HT-29 (cell line): ENCODE data around the gene NEK1. TPM values are rescaled to one million over a fixed set of nuclear protein-coding genes. Genes with fewer than 3 reads are reported as not detected.
"Not testable (repeated sequence)": the region's sequence is repeated elsewhere in the genome, so short reads cannot be mapped to it uniquely, and the experiment has no call there.

Source experiments
- DNase-seq: peaks from one replicate; pipeline ENCODE4 v3.0.0-alpha.2; 2015; ENCODE audit warnings: low spot score
- total RNA-seq: library from RNA; depleted of rRNA; stranded (reverse); fragments of >200 nt; shearing (Covaris generic); gene quantifications from 2 replicates; pipeline ENCODE4 v1.2.3, GENCODE V29; 2014

The NEK1 gene
- total RNA-seq, 1 experiment from 2014 or later: 1.4 TPM

DNA sequence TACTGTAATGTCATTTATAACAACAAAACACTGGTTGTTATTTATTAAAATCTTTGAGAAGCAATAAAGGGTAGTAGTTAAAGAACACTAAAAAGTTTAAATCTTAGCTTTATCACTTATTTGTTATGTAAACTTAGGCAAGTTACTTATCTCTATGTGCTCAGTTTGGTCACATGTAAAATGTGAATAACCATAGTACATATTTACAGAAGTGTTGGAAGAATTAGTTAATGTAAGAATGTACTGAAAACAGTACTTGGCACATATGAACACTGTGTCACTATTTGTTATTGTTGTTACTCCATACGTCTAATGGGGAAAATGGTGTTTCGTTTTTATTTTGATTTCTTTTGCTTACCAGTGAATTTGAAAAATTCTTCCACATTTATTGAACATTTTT, 9.1 kb downstream of the NEK1 start:
- no peak for DNase-seq

DNA sequence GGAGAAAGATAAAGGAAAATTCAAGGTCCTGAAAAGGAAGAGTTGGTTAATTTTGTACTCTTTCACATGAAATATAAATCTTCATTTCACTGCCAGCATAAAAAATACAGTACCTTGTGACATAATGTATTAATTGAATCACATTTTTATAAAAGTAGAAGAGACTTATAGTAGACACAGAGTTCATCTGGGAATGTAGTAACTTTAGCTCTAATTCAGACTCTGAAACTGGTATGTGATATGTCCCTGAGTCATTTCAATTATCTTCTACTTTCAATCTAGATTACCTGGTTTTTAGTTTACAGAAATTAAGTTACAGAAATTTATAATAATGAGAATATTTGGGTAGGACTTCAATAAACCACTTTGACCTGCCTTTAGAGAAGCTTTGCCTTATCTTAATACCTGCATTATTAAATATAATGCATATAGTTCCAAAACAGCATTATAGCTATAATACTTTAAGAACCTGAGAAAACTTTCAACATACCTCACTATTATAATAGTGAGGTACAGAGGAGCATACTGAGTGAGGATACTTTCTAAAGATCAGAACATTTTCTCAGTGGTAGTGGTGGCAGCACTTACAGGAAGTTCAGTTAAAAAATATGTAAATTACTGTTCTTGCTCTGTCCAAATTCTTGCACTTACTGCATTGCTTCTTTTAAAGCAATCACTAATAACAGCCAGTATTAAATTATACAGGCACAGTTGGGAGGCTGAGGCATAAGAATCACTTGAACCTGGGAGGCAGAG, 11.2 kb downstream of the NEK1 start:
- DNase-seq: no peak

DNA sequence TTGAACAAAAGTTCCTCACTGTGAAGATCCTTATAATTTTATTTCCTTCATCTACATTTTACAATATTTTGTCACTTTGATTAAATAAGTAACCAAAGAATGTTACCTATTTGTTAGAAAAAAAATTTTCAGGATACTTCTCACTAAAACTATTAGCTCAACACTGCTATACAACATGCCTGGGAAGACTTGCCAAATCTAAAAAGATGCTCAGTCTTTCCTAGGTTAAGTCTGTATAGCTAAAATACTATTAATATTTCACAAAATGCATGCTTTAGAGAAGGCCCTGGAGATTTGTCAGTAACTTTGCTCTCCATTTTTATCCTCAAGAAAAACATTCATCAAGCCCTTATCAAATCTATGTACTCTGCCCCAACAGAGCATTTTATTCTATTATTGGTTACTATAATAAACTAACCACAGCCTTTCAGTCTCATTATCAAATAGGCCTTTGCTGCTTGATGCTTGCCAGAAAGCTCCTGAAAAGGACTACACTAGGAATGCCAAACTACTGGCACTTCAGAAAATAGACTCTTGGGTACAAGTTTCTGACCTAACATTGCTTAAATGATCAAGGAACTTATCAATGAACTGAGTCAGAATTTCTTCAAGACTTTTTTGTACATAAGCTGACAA, 17.7 kb downstream of the NEK1 start:
- DNase-seq: no peak

DNA sequence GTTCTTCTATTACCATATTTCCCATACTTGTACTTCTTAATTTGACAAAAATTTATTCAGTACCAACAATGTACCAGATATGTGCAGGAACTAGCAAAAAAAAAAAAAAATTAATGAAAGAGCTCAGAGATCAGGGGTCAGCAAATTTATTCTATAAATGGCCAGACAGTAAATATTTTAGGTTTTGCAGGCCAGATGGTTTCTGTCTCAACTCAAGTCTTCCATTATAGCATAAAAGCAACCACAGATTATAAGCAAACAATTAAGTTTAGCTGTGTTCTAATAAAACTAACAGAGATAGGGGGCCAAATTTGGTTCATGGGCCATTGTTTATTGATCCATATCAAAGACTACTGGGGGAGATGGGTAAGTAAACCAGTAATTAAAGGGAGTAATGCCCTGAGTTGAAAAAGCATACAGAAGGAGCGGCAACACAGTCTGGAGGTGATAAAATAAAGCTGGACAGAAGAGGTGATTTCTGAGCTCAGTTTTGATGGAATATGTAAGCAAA, 19.3 kb downstream of the NEK1 start:
- DNase-seq: no peak

DNA sequence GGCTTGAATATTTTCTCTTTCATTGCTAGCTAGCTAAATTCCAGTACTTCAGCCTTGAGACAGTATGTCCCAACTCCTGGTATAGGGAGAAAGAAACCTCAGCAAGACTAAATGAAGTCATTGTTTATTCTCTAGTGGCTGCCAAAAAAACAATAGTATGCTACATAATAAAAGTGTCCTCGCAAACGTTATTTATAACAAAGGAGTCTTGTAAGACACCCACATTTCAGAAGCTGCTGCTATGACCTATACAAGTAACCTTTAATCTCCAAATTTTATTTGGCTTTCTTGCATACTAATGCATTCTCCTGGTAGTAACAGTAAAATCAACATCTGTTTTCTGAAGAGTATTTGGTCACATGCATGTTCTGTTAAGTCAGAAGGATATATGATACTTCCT, 28.8 kb downstream of the NEK1 start:
- no peak for DNase-seq

DNA sequence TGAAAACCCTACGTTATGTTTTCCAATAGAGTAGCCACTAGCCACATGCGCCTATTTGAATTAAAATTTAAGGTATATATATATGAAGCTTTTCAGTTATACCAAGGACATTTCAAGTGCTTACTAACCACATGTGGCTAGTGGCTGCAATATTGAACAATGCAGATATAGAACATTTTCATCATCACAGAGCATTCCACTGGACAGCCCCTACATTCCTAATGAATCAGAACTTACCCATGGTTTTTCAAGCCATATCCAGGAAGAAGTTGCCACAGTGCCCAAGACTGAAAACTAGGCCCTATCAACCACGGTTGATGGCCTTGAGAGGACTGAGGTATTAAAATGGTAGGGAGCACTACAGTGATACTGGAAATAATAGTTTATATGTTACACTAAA, 29.7 kb downstream of the NEK1 start:
- no peak for DNase-seq

DNA sequence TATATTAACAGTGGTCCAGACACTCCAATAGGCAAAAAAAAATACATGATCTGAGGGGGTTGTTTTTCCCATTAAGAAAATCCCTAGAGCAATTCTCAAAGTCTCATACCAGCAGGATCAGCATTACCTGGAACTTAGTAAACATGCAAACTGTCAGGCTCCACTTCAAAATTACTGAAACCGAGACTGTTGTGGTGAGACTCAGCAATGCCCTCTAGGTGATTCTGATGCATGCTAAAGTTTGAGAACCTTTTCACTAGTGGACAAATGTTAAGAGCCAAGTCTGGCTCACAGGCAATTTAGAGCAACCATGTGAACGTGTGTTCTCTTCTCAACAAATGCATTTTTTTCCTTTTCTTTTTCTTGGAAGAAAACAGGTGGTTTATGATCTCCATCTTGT, 30.2 kb downstream of the NEK1 start:
- DNase-seq: no peak

DNA sequence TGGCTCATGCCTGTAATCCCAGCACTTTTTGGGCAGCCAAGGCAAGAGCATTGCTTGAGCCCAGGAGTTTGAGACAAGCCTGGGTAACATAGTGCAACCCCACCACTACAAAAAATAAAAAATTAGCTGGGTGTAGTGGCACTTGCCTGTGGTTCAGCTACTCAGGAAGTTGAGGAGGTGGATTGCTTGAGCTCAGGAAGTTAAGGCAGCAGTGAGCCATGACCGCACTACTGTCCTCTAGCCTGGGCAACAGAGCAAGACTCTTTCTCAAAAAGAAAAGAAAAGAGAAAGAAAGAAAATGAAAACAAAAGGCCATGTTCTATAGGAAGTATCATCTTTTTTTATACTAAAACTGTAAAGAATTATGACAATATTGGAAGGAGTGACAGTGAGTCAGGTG, 38.5 kb downstream of the NEK1 start:
- DNase-seq: no peak

DNA sequence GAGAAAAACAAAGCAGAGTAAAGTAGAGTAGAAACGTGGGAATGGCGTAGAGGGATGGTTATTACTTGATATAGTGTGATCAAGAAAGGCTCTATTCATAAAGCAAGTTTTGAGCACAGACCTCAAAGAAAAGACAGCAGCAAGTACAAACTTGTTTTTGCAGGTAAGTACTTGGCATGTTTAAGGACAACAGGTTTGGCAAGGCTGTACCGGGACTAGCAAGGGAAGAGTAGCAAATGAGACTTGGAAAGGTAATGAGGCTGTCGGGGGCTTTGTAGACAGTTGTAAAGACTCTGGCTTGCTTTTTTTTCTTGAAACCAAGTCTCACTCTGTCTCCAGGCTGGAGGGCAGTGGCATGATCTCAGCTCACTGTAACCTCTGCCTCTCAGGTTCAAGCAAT, 40.9 kb downstream of the NEK1 start:
- no peak for DNase-seq

DNA sequence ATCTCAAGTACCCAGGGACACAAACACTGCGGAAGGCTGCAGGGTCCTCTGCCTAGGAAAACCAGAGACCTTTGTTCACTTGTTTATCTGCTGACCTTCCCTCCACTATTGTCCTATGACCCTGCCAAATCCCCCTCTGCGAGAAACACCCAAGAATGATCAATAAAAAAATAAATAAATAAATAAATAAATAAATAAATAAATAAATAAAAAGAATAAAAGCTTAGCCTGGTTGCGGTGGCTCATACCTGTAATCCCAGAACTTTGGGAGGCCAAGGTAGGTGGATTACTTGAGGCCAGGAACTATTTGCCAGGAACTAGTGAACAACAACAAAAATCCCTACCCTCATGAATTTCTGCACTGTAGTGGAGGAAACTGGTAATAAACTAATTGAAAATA, 41.4 kb downstream of the NEK1 start:
- DNase-seq: not testable (repeated sequence)

DNA sequence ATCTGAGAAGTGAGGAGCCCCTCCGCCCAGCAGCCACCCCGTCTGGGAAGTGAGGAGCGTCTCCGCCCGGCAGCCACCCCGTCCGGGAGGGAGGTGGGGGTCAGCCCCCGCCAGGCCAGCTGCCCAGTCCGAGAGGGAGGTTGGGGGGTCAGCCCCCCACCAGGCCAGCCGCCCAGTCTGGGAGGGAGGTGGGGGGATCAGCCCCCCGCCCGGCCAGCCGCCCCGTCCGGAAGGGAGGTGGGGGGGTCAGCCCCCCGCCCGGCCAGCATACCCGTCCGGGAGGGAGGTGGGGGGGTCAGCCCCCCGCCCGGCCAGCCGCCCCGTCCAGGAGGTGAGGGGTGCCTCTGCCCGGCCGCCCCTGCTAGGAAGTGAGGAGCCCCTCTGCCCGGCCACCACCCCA, 42.1 kb downstream of the NEK1 start:
- DNase-seq: not testable (repeated sequence)

DNA sequence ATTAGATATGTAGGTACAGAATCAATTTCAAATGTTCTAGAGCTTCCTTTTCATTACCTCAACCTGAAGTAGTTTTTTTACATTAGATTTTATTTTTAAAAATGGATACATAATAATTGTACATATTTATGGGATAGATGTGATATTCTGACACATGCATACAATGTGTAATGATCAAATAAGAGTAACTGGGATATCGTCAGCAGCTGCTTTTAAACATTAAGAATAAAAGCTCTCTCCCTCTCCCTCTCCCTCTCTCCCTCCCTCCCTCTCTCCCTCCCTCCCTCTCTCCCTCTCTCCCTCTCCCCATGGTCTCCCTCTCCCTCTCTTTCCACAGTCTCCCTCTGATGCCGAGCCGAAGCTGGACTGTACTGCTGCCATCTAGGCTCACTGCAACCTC, 43.2 kb downstream of the NEK1 start:
- not testable (repeated sequence) for DNase-seq

DNA sequence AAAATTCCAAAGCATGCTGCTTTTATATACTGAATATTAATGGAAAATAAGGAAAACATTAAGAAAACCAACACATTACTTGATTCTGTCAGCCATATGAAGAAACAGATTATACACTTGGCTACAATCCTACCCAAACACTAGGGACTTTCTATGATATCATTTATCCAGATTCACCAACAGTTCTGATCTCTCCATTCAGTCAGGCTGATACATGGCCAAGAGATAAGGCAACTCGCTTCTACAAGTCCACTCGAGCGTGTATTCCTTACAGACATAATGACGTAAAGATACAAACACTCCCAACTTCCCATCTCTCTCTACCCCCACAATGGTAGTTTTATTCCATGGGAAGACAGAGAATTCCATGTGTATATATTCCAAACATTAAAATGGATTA, 44.5 kb downstream of the NEK1 start:
- DNase-seq: no peak

DNA sequence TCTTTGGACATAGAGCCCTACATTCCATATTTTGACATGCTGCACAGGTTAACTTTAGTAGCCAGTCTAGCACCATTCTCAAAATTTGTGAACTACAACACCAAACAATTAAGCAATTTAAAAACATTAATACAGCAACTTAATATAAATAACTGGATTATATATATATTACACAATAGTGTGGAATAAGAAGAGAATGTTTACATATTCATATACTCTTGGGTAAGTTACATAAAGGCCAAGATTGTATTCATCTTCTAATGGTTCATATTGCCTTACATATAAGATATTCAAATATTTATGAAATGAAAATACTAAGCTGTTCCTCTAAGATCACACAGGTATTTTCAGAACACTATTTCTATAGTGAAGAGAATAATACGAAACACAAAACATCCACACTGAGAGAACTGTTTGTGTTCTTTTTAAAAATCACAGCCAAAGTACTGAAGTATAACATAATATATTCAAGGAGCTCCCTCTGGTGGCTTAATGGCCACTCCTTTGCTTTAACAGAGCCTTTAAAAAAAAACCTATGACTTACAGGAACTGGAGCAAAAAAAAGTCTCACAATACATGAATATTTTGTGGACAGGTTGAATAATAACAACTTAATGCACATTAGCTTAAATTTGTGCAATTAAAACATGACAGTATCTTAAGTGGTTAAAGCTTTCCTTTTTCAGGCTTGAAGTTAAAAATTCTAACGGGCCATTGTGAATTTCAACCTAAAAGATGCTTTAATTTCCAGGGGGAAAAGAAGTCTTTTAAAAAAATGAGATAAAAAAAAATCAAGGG, 46.2 kb downstream of the NEK1 start:
- DNase-seq: peak; percentile 58

DNA sequence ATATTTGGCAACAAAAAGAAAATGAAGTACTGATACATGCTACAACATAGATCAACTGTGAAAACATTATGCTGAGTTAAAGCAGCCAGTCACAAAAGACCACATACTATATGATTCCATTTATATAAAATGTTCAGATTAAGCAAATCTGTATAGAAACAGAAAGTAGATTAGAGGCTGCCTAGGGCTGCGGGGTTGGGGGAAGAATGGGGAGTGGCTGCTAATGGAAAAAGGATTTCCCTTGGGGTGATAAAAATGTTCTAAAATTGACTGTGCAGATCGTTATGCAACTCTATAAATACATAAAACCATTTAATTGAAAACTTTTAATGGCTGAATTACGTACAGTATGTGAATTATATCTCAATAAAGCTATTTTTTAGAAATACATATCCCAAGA, 46.8 kb downstream of the NEK1 start:
- no peak for DNase-seq

DNA sequence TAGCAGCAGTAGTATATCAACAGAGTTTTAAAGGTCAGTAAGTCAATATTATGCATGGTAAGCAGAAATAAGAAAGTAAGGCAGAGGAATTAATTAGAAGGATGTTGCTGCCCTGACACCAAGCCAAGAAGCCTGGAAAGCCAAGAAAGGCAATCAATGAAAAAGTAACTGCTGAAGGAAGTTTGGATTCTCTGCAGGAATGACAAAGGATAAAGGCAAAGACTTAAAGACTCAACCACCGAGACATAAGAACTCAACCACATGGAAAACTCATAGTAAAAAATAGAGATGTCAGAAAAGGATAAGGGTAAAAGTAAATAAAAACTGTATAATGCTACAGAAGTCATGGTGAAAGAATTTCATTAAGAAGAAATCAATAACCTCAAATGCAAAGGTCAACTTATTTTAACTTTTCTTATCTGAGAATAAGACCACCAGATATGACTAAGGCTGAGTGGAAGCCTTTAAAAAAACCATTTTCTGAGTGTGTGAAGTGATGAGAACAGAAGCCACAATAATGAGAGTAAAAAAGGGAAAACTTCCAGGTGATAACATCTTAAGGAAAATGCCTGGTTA, 55.2 kb downstream of the NEK1 start:
- peak; percentile 19 for DNase-seq

DNA sequence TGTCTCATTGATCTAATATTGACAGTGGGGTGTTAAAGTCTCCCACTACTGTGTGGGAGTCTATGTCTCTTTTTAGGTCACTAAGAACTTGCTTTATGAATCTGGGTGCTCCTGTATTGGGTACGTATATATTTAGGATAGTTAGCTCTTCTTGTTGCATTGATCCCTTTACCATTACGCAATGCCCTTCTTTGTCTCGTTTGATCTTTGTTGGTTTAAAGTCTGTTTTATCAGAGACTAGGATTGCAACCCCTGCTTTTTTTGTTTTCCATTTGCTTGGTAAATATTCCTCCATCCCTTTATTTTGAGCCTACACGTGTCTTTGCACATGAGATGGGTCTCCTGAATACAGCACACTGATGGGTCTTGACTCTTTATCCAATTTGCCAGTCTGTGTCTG, 65.8 kb downstream of the NEK1 start:
- not testable (repeated sequence) for DNase-seq

DNA sequence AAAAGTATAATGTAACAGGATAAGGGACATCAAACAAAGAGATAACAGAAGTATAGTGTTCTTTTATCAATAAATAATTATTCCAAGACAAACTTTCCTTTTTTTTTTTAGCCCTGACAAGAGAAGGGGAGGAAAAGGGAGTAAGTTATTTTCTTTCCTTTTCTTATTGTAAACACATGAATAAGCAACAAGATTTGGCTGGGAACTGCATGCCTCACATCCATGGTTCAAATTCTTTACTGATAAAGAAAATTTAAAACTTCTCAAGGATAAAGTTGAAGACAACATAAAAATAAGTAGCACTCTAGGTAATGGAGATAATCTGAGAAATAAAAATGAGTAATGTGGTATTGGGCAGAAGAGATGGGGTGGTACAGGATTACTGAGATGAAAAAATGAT, 71.6 kb downstream of the NEK1 start:
- DNase-seq: no peak

DNA sequence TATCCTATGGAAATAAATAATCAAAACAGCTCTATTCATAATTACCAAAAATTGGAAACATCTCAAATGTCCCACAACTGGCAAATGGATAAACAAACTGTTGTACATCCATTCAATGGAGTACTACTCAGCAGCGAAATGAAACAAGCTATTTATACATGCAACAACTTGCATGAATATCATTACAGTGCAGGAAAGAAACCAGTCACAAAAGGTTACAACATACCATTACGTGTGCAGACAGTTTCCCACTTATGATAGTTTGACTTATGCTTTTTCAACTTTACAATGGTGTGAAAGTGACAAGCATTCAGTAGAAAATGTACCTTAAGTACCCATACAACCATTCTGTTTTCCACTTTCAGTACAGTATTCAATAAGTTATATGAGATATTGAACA, 82.3 kb downstream of the NEK1 start:
- DNase-seq: no peak

DNA sequence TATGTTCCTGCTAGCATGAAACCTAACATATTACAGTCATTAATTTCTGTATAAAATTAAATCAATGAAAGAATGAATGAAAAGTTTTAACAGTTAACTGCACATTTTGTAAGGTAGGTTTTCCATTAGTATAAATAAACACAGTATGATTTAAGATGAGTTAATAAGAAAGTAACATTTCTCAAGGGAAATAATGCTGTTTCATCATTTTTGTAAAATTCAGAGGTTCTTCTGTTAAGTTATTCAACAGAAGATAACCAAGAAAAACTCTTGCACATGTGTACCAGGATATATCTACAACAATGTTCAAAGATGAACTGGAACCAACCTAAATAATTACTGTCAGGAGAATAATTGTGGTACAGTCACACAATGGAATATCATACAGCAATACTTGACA, 88.6 kb downstream of the NEK1 start:
- no peak for DNase-seq

DNA sequence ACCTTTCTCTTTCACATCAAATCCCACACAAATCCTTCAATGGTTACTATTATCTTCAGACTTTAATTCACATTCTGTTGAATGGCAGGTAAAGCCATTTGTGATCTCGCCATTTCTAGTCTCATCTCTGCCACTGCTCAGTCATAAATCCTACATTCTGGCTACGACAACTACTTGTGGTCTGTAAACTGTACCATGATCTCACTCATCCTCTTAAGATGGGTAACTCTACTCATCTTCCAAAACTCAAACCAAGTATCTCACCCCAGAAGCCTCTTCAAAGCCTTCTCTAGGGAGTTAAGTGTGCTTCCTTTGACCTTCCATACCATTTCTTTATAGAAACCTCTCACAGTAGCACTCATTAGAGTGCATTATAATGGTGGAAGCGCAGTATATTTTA, 101.8 kb downstream of the NEK1 start:
- DNase-seq: no peak

DNA sequence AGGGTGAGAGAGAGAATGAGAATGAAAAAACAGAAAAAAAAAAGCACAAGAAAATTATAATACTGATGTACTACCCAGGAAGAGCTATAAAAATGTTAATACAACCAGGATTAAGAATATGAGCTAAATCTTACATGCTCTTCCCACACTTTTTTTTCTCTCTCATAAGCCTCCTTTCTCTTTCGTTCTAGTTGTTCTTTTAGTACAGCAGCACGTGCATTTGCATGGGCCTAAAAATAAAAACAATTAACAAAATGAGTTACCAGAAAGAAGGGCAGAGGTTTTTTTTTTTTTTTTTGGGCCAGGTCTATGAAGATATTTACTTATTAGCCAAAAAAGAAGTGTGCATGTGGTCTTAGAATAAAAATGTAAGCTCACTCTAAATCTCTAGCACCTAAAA, 105.5 kb downstream of the NEK1 start:
- no peak for DNase-seq
